Measurements from ENCODE around the gene ACVR1. TPM values are rescaled to one million over a fixed set of nuclear protein-coding genes. Genes with fewer than 3 reads are reported as not detected.

ACVR1 gene
- total RNA-seq, 1 experiment from 2014 or later, result 17.1 TPM

GRCh38 chr2:157843081-157843480, 33.0 kb downstream of the ACVR1 start:
- no peak overlapping the region for H3K4me3 ChIP-seq (ENCODE audit: low read depth, low read length, poor library complexity, severe bottlenecking)
- no peak overlapping the region for H3K27ac ChIP-seq (ENCODE audit: low read depth, low read length, poor library complexity, severe bottlenecking)
- intact Hi-C loops (cut with micrococcal nuclease; ENCODE audit: unreplicated experiment), result no loop called here
- BruUV-seq (replicated peaks), result no TSS peak
- DNase-seq (ENCODE audit: low spot score), result no peak
- no peaks in the 10 kb centered on the region for H3K27me3 ChIP-seq (replicated peaks; ENCODE audit: insufficient read depth, low read depth, low read length, poor library complexity)
- no peaks in the 10 kb centered on the region for H3K36me3 ChIP-seq (ENCODE audit: insufficient read depth, low read length, poor library complexity, severe bottlenecking)
- no peaks in the 10 kb centered on the region for H3K9me3 ChIP-seq (ENCODE audit: low read depth, low read length, poor library complexity, severe bottlenecking)
- ChIA-PET CTCF (no interaction called here), POLR2A (ENCODE audit: low non-redundant PET) (no interaction called here)
- TF ChIP-seq CTCF (conservative IDR thresholded peaks at IDR 0.05; ENCODE audit: low read depth, low read length) (no peak), EZH2 (IDR thresholded peaks at IDR 0.05; ENCODE audit: borderline replicate concordance, low read depth, low read length, poor library complexity, severe bottlenecking) (no peak)
- H3K4me1 ChIP-seq (ENCODE audit: insufficient read depth, low read length, poor library complexity, severe bottlenecking), result peaks cover 36% of the 10 kb centered on the region

- DNase-seq (ENCODE audit: low spot score), result no peak
- TF ChIP-seq CTCF (conservative IDR thresholded peaks at IDR 0.05; ENCODE audit: low read depth, low read length), result no peak
- no peak for TF ChIP-seq EZH2 (IDR thresholded peaks at IDR 0.05; ENCODE audit: borderline replicate concordance, low read depth, low read length, poor library complexity, severe bottlenecking)
- Histone ChIP-seq H3K9me3 (ENCODE audit: low read depth, low read length, poor library complexity, severe bottlenecking) (no peaks in the 10 kb centered on the region), H3K4me3 (ENCODE audit: low read depth, low read length, poor library complexity, severe bottlenecking) (no peak overlapping the region), H3K27ac (ENCODE audit: low read depth, low read length, poor library complexity, severe bottlenecking) (no peak overlapping the region), H3K4me1 (ENCODE audit: insufficient read depth, low read length, poor library complexity, severe bottlenecking) (peaks cover 44% of the 10 kb centered on the region), H3K36me3 (ENCODE audit: insufficient read depth, low read length, poor library complexity, severe bottlenecking) (no peaks in the 10 kb centered on the region), H3K27me3 (replicated peaks; ENCODE audit: insufficient read depth, low read depth, low read length, poor library complexity) (no peaks in the 10 kb centered on the region)
- POLR2A ChIA-PET (ENCODE audit: low non-redundant PET), result no interaction called here
- CTCF ChIA-PET, result no interaction called here
- intact Hi-C loops (cut with micrococcal nuclease; ENCODE audit: unreplicated experiment), result no loop called here
- no TSS peak for BruUV-seq (replicated peaks)
Measured at GRCh38 chr2:157842106-157842879, 33.8 kb downstream of the ACVR1 start.

DNA sequence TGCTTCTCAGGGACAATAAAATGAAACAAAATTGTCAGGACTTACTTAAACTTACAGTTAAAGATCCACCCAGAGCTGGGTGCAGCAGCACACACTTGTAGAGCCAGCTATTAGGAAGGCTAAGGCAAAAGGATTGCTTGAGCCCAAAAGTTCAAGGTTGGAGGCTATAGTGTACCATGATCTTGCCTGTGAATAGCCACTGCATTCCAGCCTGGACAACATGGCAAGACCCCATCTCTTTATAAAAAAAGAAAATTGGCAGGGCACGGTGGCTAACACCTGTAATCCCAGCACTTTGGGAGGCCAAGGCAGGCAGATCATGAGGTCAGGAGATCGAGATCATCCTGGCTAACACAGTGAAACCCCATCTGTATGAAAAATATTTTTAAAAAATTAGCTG, 34.6 kb downstream of the ACVR1 start:
- POLR2A ChIA-PET (ENCODE audit: low non-redundant PET), result interaction anchor here (0.6 kb wide), 1 partner anchor 836 kb away, joined by 3 read pairs; no protein-coding TSS in a partner anchor
- Histone ChIP-seq H3K36me3 (ENCODE audit: insufficient read depth, low read length, poor library complexity, severe bottlenecking) (no peaks in the 10 kb centered on the region), H3K4me3 (ENCODE audit: low read depth, low read length, poor library complexity, severe bottlenecking) (no peak overlapping the region), H3K9me3 (ENCODE audit: low read depth, low read length, poor library complexity, severe bottlenecking) (no peaks in the 10 kb centered on the region), H3K27ac (ENCODE audit: low read depth, low read length, poor library complexity, severe bottlenecking) (no peak overlapping the region), H3K27me3 (replicated peaks; ENCODE audit: insufficient read depth, low read depth, low read length, poor library complexity) (no peaks in the 10 kb centered on the region), H3K4me1 (ENCODE audit: insufficient read depth, low read length, poor library complexity, severe bottlenecking) (peaks cover 52% of the 10 kb centered on the region)
- CTCF ChIA-PET, result no interaction called here
- TF ChIP-seq CTCF (conservative IDR thresholded peaks at IDR 0.05; ENCODE audit: low read depth, low read length) (no peak), EZH2 (IDR thresholded peaks at IDR 0.05; ENCODE audit: borderline replicate concordance, low read depth, low read length, poor library complexity, severe bottlenecking) (no peak)
- DNase-seq (ENCODE audit: low spot score), result no peak
- BruUV-seq (replicated peaks), result no TSS peak
- intact Hi-C loops (cut with micrococcal nuclease; ENCODE audit: unreplicated experiment), result no loop called here
